Neural progenitor cell (in vitro differentiated cells): Measurements from ENCODE around the gene PGR.

Experiments
- CTCF ChIP-seq: fragments of 200-600 bp; sonication (generic); IDR thresholded peaks from 2 replicates; pipeline ENCODE4 v1.5.1; 2017; ENCODE audit warnings: antibody characterized with exemption, mild to moderate bottlenecking
- EZH2 ChIP-seq: fragments of 200-600 bp; sonication (generic); IDR thresholded peaks from 2 replicates; pipeline ENCODE4 v1.6.1; 2017; ENCODE audit warnings: antibody characterized with exemption, mild to moderate bottlenecking, moderate library complexity

- TF ChIP-seq CTCF (no peak), EZH2 (no peak)
Measured at GRCh38 chr11:101061606-101062005, 68.0 kb downstream of the PGR start.
